H9 (cell line): Measurements from ENCODE around the gene ORAI2. TPM values are rescaled to one million over a fixed set of nuclear protein-coding genes. Genes with fewer than 3 reads are reported as not detected.

Source experiments
- DNase-seq: peaks from one replicate; pipeline ENCODE4 v3.0.0-alpha.2; 2017
- H2AFZ ChIP-seq: one replicate; pipeline ENCODE4 v1.6.1; 2013; ENCODE audit warnings: mild to moderate bottlenecking, low read length, control low read depth, moderate library complexity
- H2AK5ac ChIP-seq: 2 replicates; pipeline ENCODE4 v1.6.1; 2013; ENCODE audit warnings: low read length, control low read depth, mixed read lengths; ENCODE audit not compliant: insufficient read length
- H2BK120ac ChIP-seq: one replicate; pipeline ENCODE4 v1.6.1; 2013; ENCODE audit warnings: low read depth, mild to moderate bottlenecking, low read length, control low read depth, inconsistent platforms; ENCODE audit not compliant: poor library complexity, severe bottlenecking
- H2BK12ac ChIP-seq: 2 replicates; pipeline ENCODE4 v1.6.1; 2013; ENCODE audit warnings: low read length, control low read depth, mixed read lengths, low read depth; ENCODE audit not compliant: insufficient read length
- H2BK15ac ChIP-seq: 2 replicates; pipeline ENCODE4 v1.6.1; 2013; ENCODE audit warnings: low read depth, low read length, control low read depth
- H2BK20ac ChIP-seq: one replicate; pipeline ENCODE4 v1.6.1; 2013; ENCODE audit warnings: low read depth, mild to moderate bottlenecking, low read length, control low read depth, inconsistent platforms; ENCODE audit not compliant: poor library complexity, severe bottlenecking
- H2BK5ac ChIP-seq: 2 replicates; pipeline ENCODE4 v1.6.1; 2013; ENCODE audit warnings: low read length, control low read depth, mixed read lengths; ENCODE audit not compliant: insufficient read length
- H3K14ac ChIP-seq: 2 replicates; pipeline ENCODE4 v1.6.1; 2013; ENCODE audit warnings: low read length, control low read depth; ENCODE audit not compliant: insufficient read depth
- H3K18ac ChIP-seq: 2 replicates; pipeline ENCODE4 v1.6.1; 2013; ENCODE audit warnings: low read depth, mild to moderate bottlenecking, mixed read lengths, low read length, control low read depth; ENCODE audit not compliant: insufficient read length
- H3K23ac ChIP-seq: 2 replicates; pipeline ENCODE4 v1.6.1; 2013; ENCODE audit warnings: low read length, control low read depth, mixed read lengths, low read depth; ENCODE audit not compliant: insufficient read length
- H3K23me2 ChIP-seq: 2 replicates; pipeline ENCODE4 v1.6.1; 2013; ENCODE audit warnings: low read depth, mild to moderate bottlenecking, mixed read lengths, low read length, control low read depth; ENCODE audit not compliant: insufficient read length, poor library complexity, severe bottlenecking
- H3K27ac ChIP-seq: 2 replicates; pipeline ENCODE4 v1.5.1; 2013; ENCODE audit warnings: low read length, control low read depth, mixed read lengths, low read depth; ENCODE audit not compliant: insufficient read length
- H3K27me3 ChIP-seq: 2 replicates; pipeline ENCODE4 v1.6.1; 2013; ENCODE audit warnings: low read length, control low read depth, inconsistent platforms; ENCODE audit not compliant: insufficient read depth
- H3K4ac ChIP-seq: 2 replicates; pipeline ENCODE4 v1.6.1; 2013; ENCODE audit warnings: low read depth, mild to moderate bottlenecking, control low read depth, inconsistent platforms, low read length, moderate library complexity
- H3K4me1 ChIP-seq: 2 replicates; pipeline ENCODE4 v1.6.1; 2013; ENCODE audit warnings: low read length, control low read depth, inconsistent platforms; ENCODE audit not compliant: insufficient read depth
- H3K4me2 ChIP-seq: 2 replicates; pipeline ENCODE4 v1.6.1; 2013; ENCODE audit warnings: low read length, control low read depth, mixed read lengths; ENCODE audit not compliant: insufficient read length, insufficient read depth
- H3K56ac ChIP-seq: 2 replicates; pipeline ENCODE4 v1.6.1; 2013; ENCODE audit warnings: low read depth, mild to moderate bottlenecking, mixed read lengths, low read length, control low read depth; ENCODE audit not compliant: insufficient read length
- H3K79me1 ChIP-seq: 2 replicates; pipeline ENCODE4 v1.6.1; 2013; ENCODE audit warnings: low read depth, mild to moderate bottlenecking, moderate library complexity, low read length, control low read depth, inconsistent platforms; ENCODE audit not compliant: insufficient read depth, poor library complexity, severe bottlenecking
- H3K79me2 ChIP-seq: 2 replicates; pipeline ENCODE4 v1.6.1; 2013; ENCODE audit warnings: low read length, control low read depth, inconsistent platforms; ENCODE audit not compliant: insufficient read depth
- H3K9ac ChIP-seq: 2 replicates; pipeline ENCODE4 v1.6.1; 2013; ENCODE audit warnings: low read length, control low read depth, mixed read lengths; ENCODE audit not compliant: insufficient read length; ENCODE audit errors: extremely low read depth
- H3K9me3 ChIP-seq: one replicate; pipeline ENCODE4 v1.6.1; 2013; ENCODE audit warnings: low read depth, low read length, inconsistent platforms; ENCODE audit not compliant: control insufficient read depth
- H3T11ph ChIP-seq: one replicate; pipeline ENCODE4 v1.6.1; 2013; ENCODE audit warnings: mild to moderate bottlenecking, low read length, control low read depth, inconsistent platforms
- H4K20me1 ChIP-seq: one replicate; pipeline ENCODE4 v1.6.1; 2013; ENCODE audit not compliant: control insufficient read depth, insufficient read length, insufficient read depth
- H4K5ac ChIP-seq: 2 replicates; pipeline ENCODE4 v1.6.1; 2013; ENCODE audit warnings: low read depth, mild to moderate bottlenecking, mixed read lengths, low read length, control low read depth; ENCODE audit not compliant: insufficient read length
- H4K8ac ChIP-seq: replicated peaks from 2 replicates; pipeline ENCODE4 v1.6.1; 2013; ENCODE audit warnings: low read length, control low read depth, mixed read lengths, low read depth; ENCODE audit not compliant: insufficient read length
- H4K91ac ChIP-seq: 2 replicates; pipeline ENCODE4 v1.6.1; 2013; ENCODE audit warnings: low read depth, mild to moderate bottlenecking, moderate library complexity, mixed read lengths, low read length, control low read depth; ENCODE audit not compliant: insufficient read length
- H3K27ac Mint-ChIP-seq, 3 experiments: 2 replicates in 2 of 3; 3 replicates in 1 of 3; pipeline ENCODE4 v1.8.0; 2020 to 2021; ENCODE audit warnings: mixed read lengths in 3 of 3, mild to moderate bottlenecking in 1 of 3, moderate library complexity in 1 of 3
- H3K27me3 Mint-ChIP-seq: 2 replicates; pipeline ENCODE4 v1.8.0; 2021; ENCODE audit warnings: low read depth, mild to moderate bottlenecking, moderate library complexity, mixed read lengths
- H3K36me3 Mint-ChIP-seq, 3 experiments: 2 replicates in 2 of 3; 3 replicates in 1 of 3; pipeline ENCODE4 v1.8.0; 2020 to 2021; ENCODE audit warnings: low read depth in 3 of 3, mixed read lengths in 3 of 3; ENCODE audit not compliant: insufficient read depth in 1 of 3
- H3K4me1 Mint-ChIP-seq, 2 experiments: 2 replicates each; pipeline ENCODE4 v1.8.0; 2020; ENCODE audit warnings: mixed read lengths in 2 of 2
- H3K4me3 Mint-ChIP-seq, 2 experiments: 2 replicates in 1 of 2; 3 replicates in 1 of 2; pipeline ENCODE4 v1.8.0; 2020 to 2021; ENCODE audit warnings: mild to moderate bottlenecking in 2 of 2, mixed read lengths in 2 of 2, moderate library complexity in 1 of 2
- H3K9me3 Mint-ChIP-seq, 2 experiments: 2 replicates in 1 of 2; 3 replicates in 1 of 2; pipeline ENCODE4 v1.8.0; 2020; ENCODE audit warnings: mild to moderate bottlenecking in 2 of 2, mixed read lengths in 2 of 2, moderate library complexity in 1 of 2
- CTCF ChIP-seq: fragments of 200-600 bp; sonication (generic); conservative IDR thresholded peaks from 3 replicates; pipeline ENCODE4 v1.8.0; 2021; ENCODE audit warnings: antibody characterized with exemption, mild to moderate bottlenecking
- WGBS: extraction: QIAGEN DNeasy Blood & Tissue Kit; methylation state at CpG from one replicate; pipeline ENCODE4 v1.1.7; 2013; ENCODE audit warnings: missing lambda C conversion rate, low lambda C conversion rate, mixed read lengths; ENCODE audit not compliant: insufficient read length; ENCODE audit errors: extremely low coverage; 5-methylcytosine and 5-hydroxymethylcytosine counted together
- total RNA-seq: library from RNA; stranded (reverse); gene quantifications from 2 replicates; pipeline ENCODE4 v1.2.1, GENCODE V29; 2021

The ORAI2 gene
- total RNA-seq, 1 experiment from 2014 or later, result 26.6 TPM

- no peak overlapping the region for H3K4me3 Mint-ChIP-seq
- Histone ChIP-seq H2BK20ac (no peak overlapping the region), H2BK120ac (no peak overlapping the region), H3K27me3 (no peaks in the 10 kb centered on the region), H3K23me2 (no peaks in the 10 kb centered on the region), H3K23ac (no peak overlapping the region), H3K56ac (no peak overlapping the region), H3K18ac (no peak overlapping the region), H4K5ac (no peak overlapping the region), H3K14ac (no peak overlapping the region), H4K91ac (no peak overlapping the region), H3K9me3 (no peaks in the 10 kb centered on the region), H2AFZ (no peak overlapping the region), H2BK5ac (no peak overlapping the region), H3K4me2 (no peak overlapping the region), H2BK12ac (no peak overlapping the region), H3K9ac (no peak overlapping the region), H3T11ph (no peak overlapping the region), H3K79me2 (no peaks in the 10 kb centered on the region), H2AK5ac (no peak overlapping the region), H3K79me1 (no peaks in the 10 kb centered on the region), H3K4me1 (no peaks in the 10 kb centered on the region), H3K4ac (no peak overlapping the region), H4K20me1 (no peaks in the 10 kb centered on the region), H4K8ac (no peak overlapping the region), H3K27ac (no peak overlapping the region), H2BK15ac (no peak overlapping the region)
- DNase-seq, result no peak
- peaks cover 2 to 17% (median 6%) of the 10 kb centered on the region in 3 experiments; a peak in 6 of 7 replicates for H3K36me3 Mint-ChIP-seq
- no CpG with 5 or more reads among the region's 15 CpGs for WGBS
- H3K27ac Mint-ChIP-seq, result no peak overlapping the region
- no peaks in the 10 kb centered on the region; the same call in 1 of the 2 replicates for H3K27me3 Mint-ChIP-seq
- H3K4me1 Mint-ChIP-seq, result peaks cover 6 to 9% of the 10 kb centered on the region in 2 experiments
- no peak for TF ChIP-seq CTCF
- H3K9me3 Mint-ChIP-seq, result no peaks in the 10 kb centered on the region
These were observed 15.8 kb downstream of the ORAI2 start for GRCh38 chr7:102449136-102449535.
